Measurements from ENCODE around the gene TPM4.
A peak's percentile ranks its signal among the peaks of the same experiment; 100 is the strongest.
"Not testable (repeated sequence)": the region's sequence is repeated elsewhere in the genome, so short reads cannot be mapped to it uniquely, and the experiment has no call there.

Gene TPM4
- 104 to 317 (median 206) reads per million in 9 experiments for total RNA-seq

DNA sequence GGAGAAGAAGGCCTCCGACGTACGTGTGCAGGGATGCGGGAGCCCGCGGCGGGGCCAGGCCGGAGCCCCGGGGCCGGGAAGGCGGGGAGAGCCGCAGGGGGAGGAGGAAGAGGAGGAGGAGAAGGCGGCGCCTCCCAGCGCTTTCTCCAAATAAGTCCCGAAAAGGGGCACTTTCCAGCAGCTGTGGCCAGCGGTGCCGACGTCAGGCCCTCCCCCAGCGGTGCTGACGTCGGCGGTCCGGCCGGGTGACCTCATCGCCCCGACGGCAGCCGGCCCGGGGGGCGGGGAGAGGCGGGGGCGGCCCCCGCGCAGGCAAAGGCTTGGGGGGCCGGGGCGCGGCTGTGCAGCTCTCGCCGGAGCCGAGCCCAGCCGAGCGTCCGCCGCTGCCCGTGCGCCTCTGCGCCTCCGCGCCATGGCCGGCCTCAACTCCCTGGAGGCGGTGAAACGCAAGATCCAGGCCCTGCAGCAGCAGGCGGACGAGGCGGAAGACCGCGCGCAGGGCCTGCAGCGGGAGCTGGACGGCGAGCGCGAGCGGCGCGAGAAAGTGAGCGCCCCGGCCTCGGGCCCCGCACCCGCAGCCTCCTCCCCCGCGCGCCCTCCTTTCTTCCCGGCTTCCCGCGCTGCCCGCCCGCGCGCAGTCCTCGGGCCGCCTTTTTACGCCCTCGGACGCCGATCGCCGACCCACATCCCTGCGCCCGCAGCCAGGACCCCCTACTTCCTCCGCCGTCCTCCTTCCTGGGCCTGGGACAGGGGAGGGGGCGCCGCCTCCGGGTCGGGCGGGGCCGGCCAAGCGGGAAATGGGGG lies at the start of gene TPM4:
Gene TPM4 (plus strand): TSS at position 342 of the 804 bp plus-strand sequence. CDS start 71 bp downstream, at position 413.
- H3K9me3 Mint-ChIP-seq = no peaks in the 10 kb centered on the region
- H3K27ac Mint-ChIP-seq = peak within 1 kb of the TSS; percentile 92 to 96
- H3K4me1 Mint-ChIP-seq (ENCODE audit: low read depth in 2 of 2) = peaks cover 35 to 44% of the 10 kb centered on the region in 2 donors
- H3K4me3 Mint-ChIP-seq = peak within 1 kb of the TSS; percentile 82 to 96
- H3K27me3 Mint-ChIP-seq = no peaks in the 10 kb centered on the region
- DNase-seq (peak; percentile 61 to 75 (median 71)), ATAC-seq (replicated peaks) (peak; percentile 43)
- H3K36me3 Mint-ChIP-seq (ENCODE audit: insufficient read depth) = peaks cover 49% of the 10 kb centered on the region

DNA sequence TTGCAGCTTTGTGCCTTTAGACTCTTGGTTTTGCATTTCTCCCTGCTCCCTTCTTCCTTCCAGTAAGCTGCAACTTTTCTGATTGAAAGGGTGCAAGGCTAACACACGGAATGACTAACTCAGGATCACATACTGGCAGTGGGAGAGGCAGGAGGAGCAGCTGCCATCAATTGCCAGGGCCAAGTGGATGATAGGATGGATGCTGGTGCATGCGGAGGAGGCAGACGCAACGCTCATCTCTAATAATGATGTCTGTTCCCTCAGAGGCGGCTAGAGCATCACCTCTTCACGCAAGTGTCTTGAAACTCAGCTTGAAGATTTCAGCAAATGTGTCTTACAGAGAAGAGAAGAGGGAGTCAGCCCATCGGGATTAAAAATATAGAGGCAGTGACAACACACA lies 49.5 kb upstream of the TPM4 start:
- Mint-ChIP-seq H3K4me3 (no peak overlapping the region), H3K27ac (no peak overlapping the region), H3K27me3 (no peaks in the 10 kb centered on the region), H3K4me1 (ENCODE audit: low read depth in 2 of 2) (no peaks in the 10 kb centered on the region), H3K9me3 (no peaks in the 10 kb centered on the region), H3K36me3 (ENCODE audit: insufficient read depth) (no peaks in the 10 kb centered on the region)
- no peak for DNase-seq
- no peak for ATAC-seq (replicated peaks)

DNA sequence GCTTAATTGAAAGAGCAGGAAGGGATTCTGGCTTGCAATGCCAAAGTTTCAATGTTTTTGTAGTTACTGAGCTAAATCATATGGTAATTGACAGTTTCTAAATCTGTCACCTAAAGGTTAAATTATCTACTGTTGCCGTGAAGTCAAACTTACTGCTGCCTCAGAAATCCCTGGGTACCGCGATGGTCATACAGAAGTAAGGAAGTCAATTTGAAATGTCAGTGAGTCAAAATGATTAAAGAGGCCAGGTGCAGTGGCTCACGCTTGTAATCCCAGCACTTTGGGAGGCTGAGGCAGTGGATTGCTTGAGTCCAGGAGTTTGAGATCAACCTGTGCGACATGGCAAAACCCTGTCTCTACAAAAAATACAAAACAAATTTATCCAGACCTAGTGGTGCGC lies 48.8 kb upstream of the TPM4 start:
- no peak for DNase-seq
- ATAC-seq (replicated peaks) = no peak
- H3K36me3 Mint-ChIP-seq (ENCODE audit: insufficient read depth) = peaks cover 3% of the 10 kb centered on the region
- no peaks in the 10 kb centered on the region for H3K9me3 Mint-ChIP-seq
- no peaks in the 10 kb centered on the region for H3K27me3 Mint-ChIP-seq
- H3K4me1 Mint-ChIP-seq (ENCODE audit: low read depth in 2 of 2) = no peaks in the 10 kb centered on the region
- no peak overlapping the region for H3K4me3 Mint-ChIP-seq
- H3K27ac Mint-ChIP-seq = peak overlapping the region in 1 of 2 donors; percentile 28

GRCh38 chr19:16030155-16030554 lies 46.1 kb upstream of the TPM4 start:
- not testable (repeated sequence) for H3K9me3 Mint-ChIP-seq; H3K27me3 Mint-ChIP-seq; DNase-seq; H3K4me1 Mint-ChIP-seq (ENCODE audit: low read depth in 2 of 2); H3K27ac Mint-ChIP-seq; H3K4me3 Mint-ChIP-seq; ATAC-seq (replicated peaks); H3K36me3 Mint-ChIP-seq (ENCODE audit: insufficient read depth)

GRCh38 chr19:16030964-16031871 lies 45.1 kb upstream of the TPM4 start:
- no peak for DNase-seq
- Mint-ChIP-seq H3K4me3 (no peak overlapping the region), H3K27ac (no peak overlapping the region), H3K9me3 (no peaks in the 10 kb centered on the region), H3K4me1 (ENCODE audit: low read depth in 2 of 2) (no peaks in the 10 kb centered on the region), H3K36me3 (ENCODE audit: insufficient read depth) (peaks cover 3% of the 10 kb centered on the region), H3K27me3 (no peaks in the 10 kb centered on the region)
- no peak for ATAC-seq (replicated peaks)

GRCh38 chr19:16031872-16032200 lies 44.5 kb upstream of the TPM4 start:
- Mint-ChIP-seq H3K9me3 (no peaks in the 10 kb centered on the region), H3K4me3 (no peak overlapping the region), H3K27me3 (no peaks in the 10 kb centered on the region), H3K4me1 (ENCODE audit: low read depth in 2 of 2) (no peaks in the 10 kb centered on the region), H3K27ac (no peak overlapping the region), H3K36me3 (ENCODE audit: insufficient read depth) (peaks cover 3% of the 10 kb centered on the region)
- no peak for DNase-seq
- ATAC-seq (replicated peaks) = no peak

DNA sequence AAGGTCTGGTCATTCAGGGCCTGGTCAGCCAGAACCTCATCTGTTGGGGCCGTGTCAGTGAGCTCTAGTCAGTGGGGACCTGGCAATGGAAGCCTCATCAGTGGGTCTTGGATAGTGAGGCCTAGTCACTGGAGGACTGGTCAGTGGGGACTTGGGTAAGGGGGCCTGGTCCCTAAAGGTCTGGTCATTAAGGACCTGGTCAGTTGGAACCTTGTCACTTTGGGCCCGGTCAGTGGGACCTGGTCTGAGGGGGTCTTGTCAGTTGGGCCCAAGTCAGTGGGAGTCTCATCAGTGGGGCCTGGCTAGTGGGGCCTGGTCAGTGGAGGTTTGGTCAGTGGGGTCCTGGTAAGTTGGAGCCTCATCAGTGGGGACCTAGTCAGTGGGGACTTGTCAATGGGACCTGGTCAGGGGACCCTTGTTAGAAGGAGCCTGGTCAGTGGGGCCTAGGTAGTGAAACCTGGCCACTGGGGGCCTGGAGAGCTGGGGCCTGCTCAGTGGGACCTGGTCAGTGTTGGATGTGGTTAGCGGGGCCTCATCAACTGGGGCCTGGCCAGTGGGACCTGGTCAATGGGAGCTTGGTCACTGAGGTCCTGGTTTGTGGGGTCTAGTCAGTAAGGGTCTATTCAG lies 43.7 kb upstream of the TPM4 start:
- DNase-seq = no peak
- no peak for ATAC-seq (replicated peaks)
- Mint-ChIP-seq H3K4me3 (no peak overlapping the region), H3K36me3 (ENCODE audit: insufficient read depth) (peaks cover 3% of the 10 kb centered on the region), H3K4me1 (ENCODE audit: low read depth in 2 of 2) (no peaks in the 10 kb centered on the region), H3K9me3 (no peaks in the 10 kb centered on the region), H3K27ac (peak overlapping the region in 1 of 2 donors; percentile 41), H3K27me3 (no peaks in the 10 kb centered on the region)

DNA sequence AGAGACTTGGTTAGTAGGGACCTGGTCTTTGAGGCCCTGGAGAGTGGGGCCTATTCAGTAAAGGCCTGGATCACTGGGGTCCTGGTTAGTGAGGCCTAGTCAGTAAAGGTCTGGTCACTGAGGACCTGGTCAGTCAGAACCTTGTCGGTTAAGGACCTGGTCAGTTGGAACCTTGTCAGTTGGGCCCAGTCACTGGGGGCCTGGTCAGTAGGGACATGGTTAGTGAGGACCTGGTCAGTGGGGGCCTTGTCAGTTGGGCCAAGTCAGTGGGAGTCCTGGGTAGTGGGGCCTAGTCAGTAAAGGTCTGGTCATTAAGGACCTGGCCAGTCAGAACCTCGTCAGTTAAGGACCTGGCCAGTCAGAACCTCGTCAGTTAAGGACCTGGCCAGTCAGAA lies 43.2 kb upstream of the TPM4 start:
- H3K27me3 Mint-ChIP-seq = no peaks in the 10 kb centered on the region
- H3K4me3 Mint-ChIP-seq = no peak overlapping the region
- H3K27ac Mint-ChIP-seq = peak overlapping the region in 1 of 2 donors; percentile 41

DNA sequence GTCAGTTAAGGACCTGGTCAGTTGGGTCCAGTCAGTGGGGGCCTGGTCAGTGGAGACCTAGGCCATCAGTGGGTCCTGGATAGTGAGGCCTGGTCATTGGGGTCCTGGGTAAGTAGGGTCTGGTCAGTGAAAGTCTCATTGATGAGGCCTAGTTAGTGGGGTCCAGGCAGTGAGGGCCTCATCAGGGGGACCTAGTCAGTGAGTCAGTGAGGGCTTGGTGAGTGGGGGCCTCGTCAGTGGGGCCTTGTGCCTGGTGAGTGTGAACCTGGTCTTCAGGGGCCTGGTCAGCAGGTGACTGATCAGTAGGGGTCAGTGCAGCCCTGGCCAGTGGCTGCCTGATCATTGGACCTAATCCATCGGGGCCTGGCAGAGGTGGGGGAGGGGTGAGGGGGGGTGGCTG lies 42.6 kb upstream of the TPM4 start:
- ATAC-seq (replicated peaks) = no peak
- no peaks in the 10 kb centered on the region for H3K27me3 Mint-ChIP-seq
- H3K27ac Mint-ChIP-seq = peak overlapping the region in 1 of 2 donors; percentile 41
- peaks cover 3% of the 10 kb centered on the region for H3K36me3 Mint-ChIP-seq (ENCODE audit: insufficient read depth)
- DNase-seq = no peak
- no peaks in the 10 kb centered on the region for H3K9me3 Mint-ChIP-seq
- no peaks in the 10 kb centered on the region for H3K4me1 Mint-ChIP-seq (ENCODE audit: low read depth in 2 of 2)
- H3K4me3 Mint-ChIP-seq = no peak overlapping the region

More for the DNA sequence above, 43.2 kb upstream of the TPM4 start:
- ATAC-seq (replicated peaks) = no peak
- peaks cover 3% of the 10 kb centered on the region for H3K36me3 Mint-ChIP-seq (ENCODE audit: insufficient read depth)
- H3K9me3 Mint-ChIP-seq = no peaks in the 10 kb centered on the region
- no peaks in the 10 kb centered on the region for H3K4me1 Mint-ChIP-seq (ENCODE audit: low read depth in 2 of 2)
- DNase-seq = no peak

- DNase-seq (no peak), ATAC-seq (replicated peaks) (no peak)
- H3K27me3 Mint-ChIP-seq = no peaks in the 10 kb centered on the region
- peaks cover 3% of the 10 kb centered on the region for H3K36me3 Mint-ChIP-seq (ENCODE audit: insufficient read depth)
- no peaks in the 10 kb centered on the region for H3K9me3 Mint-ChIP-seq
- H3K4me1 Mint-ChIP-seq (ENCODE audit: low read depth in 2 of 2) = no peaks in the 10 kb centered on the region
- H3K27ac Mint-ChIP-seq = no peak overlapping the region
- H3K4me3 Mint-ChIP-seq = no peak overlapping the region
Observed at GRCh38 chr19:16034180-16034579, 42.1 kb upstream of the TPM4 start.

- Mint-ChIP-seq H3K4me3 (no peak overlapping the region), H3K9me3 (no peaks in the 10 kb centered on the region), H3K36me3 (ENCODE audit: insufficient read depth) (peaks cover 3% of the 10 kb centered on the region), H3K27ac (no peak overlapping the region), H3K4me1 (ENCODE audit: low read depth in 2 of 2) (no peaks in the 10 kb centered on the region), H3K27me3 (peaks cover 0 to 3% of the 10 kb centered on the region in 2 donors)
- ATAC-seq (replicated peaks) = no peak
- no peak for DNase-seq
Observed at GRCh38 chr19:16034958-16035560, 41.2 kb upstream of the TPM4 start.

DNA sequence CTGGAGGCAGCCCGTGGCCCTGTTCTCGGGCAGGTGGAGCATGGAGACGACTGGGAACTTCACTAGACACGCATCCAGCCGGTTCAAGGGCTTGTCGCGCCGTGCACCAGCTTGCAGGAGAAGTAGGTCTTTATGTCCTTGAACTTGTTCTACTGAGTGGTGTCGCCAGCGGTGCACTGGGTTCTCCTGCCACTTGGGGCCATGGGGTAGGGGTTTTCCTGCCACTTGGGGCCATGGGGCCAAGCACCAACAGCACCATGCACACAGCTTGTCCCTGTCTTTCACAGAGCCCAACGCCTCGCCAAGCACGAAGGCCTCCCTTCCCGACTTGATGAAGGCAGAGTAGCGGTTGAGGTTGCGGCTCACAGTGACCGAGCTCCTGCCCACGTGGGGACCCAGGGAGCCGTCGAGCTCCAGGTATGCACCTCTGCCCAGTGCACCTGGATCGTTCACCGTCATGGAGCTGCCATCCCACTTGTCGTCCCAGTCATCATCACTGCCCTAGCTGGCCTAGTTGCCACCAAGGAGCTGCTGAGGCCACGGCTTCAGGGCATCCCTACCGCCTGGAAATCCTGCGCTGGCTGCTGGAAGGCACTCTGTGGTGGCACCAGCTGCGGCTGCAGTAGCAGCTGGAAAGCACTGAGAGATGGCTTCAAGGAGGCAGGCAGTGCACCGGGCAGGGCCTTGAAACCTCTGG lies 40.5 kb upstream of the TPM4 start:
- peaks cover 3% of the 10 kb centered on the region for H3K36me3 Mint-ChIP-seq (ENCODE audit: insufficient read depth)
- peaks cover 0 to 9% of the 10 kb centered on the region in 2 donors for H3K27me3 Mint-ChIP-seq
- ATAC-seq (replicated peaks) (no peak), DNase-seq (no peak)
- no peak overlapping the region for H3K27ac Mint-ChIP-seq
- no peak overlapping the region for H3K4me3 Mint-ChIP-seq
- no peaks in the 10 kb centered on the region for H3K4me1 Mint-ChIP-seq (ENCODE audit: low read depth in 2 of 2)
- no peaks in the 10 kb centered on the region for H3K9me3 Mint-ChIP-seq
